CD4-positive, alpha-beta T cell (primary cell): ENCODE measurements around the gene ULK2. TPM values are rescaled to one million over a fixed set of nuclear protein-coding genes. Genes with fewer than 3 reads are reported as not detected.

ENCODE experiments used
- ATAC-seq: fragments of 200-7000 bp; cut with Tn5 transposase; one replicate; pipeline ENCODE4 v1.10.0; 2022; ENCODE audit warnings: mild to moderate bottlenecking; ENCODE audit not compliant: poor library complexity
- CTCF ChIA-PET: fragments of 350-600 bp; sonication (Branson Sonifier 250); formaldehyde crosslinking; loops from one replicate; lab custom pipeline; 2021; ENCODE audit warnings: antibody characterized with exemption, inconsistent platforms; lab: Charles Lee
- POLR2A ChIA-PET: fragments of 350-600 bp; sonication (Branson Sonifier 250); formaldehyde crosslinking; loops from one replicate; lab custom pipeline; 2021; ENCODE audit warnings: antibody characterized with exemption, inconsistent platforms; lab: Charles Lee
- DNase-seq, 14 experiments: peaks; one replicate each; pipeline ENCODE4 v3.0.0-alpha.2; 2013 to 2020; ENCODE audit warnings: mixed read lengths in 2 of 14
- H3K27ac ChIP-seq, 2 donors: one replicate each; pipeline versions ENCODE4 v1.5.1 to v1.7.0; 2013; ENCODE audit warnings: low read length in 2 of 2, low read depth in 1 of 2, mild to moderate bottlenecking in 1 of 2
- H3K27me3 ChIP-seq, 2 experiments: 1 replicate in 1 of 2; 2 replicates in 1 of 2; pipeline versions ENCODE4 v1.6.1 to v1.7.0; 2013; ENCODE audit warnings: low read length in 2 of 2, control low read depth in 1 of 2, mild to moderate bottlenecking in 1 of 2, moderate library complexity in 1 of 2; ENCODE audit not compliant: insufficient read depth in 2 of 2, control insufficient read depth in 1 of 2
- H3K36me3 ChIP-seq: one replicate; pipeline ENCODE4 v1.6.1; 2013; ENCODE audit warnings: low read length, control low read depth; ENCODE audit not compliant: insufficient read depth
- H3K4me1 ChIP-seq: one replicate; pipeline ENCODE4 v1.6.1; 2013; ENCODE audit warnings: low read length, control low read depth; ENCODE audit not compliant: insufficient read depth
- H3K4me3 ChIP-seq: one replicate; pipeline ENCODE4 v1.5.1; 2013; ENCODE audit warnings: mild to moderate bottlenecking, low read length, moderate library complexity
- H3K9me3 ChIP-seq, 2 experiments: 1 replicate in 1 of 2; 2 replicates in 1 of 2; pipeline versions ENCODE4 v1.6.1 to v1.7.0; 2013; ENCODE audit warnings: low read length in 2 of 2, mild to moderate bottlenecking in 2 of 2, control low read depth in 1 of 2, moderate library complexity in 1 of 2; ENCODE audit not compliant: control insufficient read depth in 1 of 2, insufficient read depth in 1 of 2
- H3K27ac Mint-ChIP-seq: one replicate; pipeline ENCODE4 v1.8.0; 2020; ENCODE audit warnings: mixed read lengths
- H3K27me3 Mint-ChIP-seq: one replicate; pipeline ENCODE4 v1.8.0; 2021; ENCODE audit warnings: mixed read lengths
- H3K36me3 Mint-ChIP-seq: one replicate; pipeline ENCODE4 v1.8.0; 2021; ENCODE audit warnings: low read depth, mixed read lengths
- H3K4me1 Mint-ChIP-seq: one replicate; pipeline ENCODE4 v1.8.0; 2021; ENCODE audit warnings: low read depth, mixed read lengths
- H3K4me3 Mint-ChIP-seq: one replicate; pipeline ENCODE4 v1.8.0; 2020; ENCODE audit warnings: mild to moderate bottlenecking, mixed read lengths
- H3K9me3 Mint-ChIP-seq: one replicate; pipeline ENCODE4 v1.8.0; 2020; ENCODE audit warnings: mixed read lengths
- CTCF ChIP-seq: fragments of 200-600 bp; IDR thresholded peaks from one replicate; pipeline ENCODE4 v1.8.0; 2022; ENCODE audit warnings: antibody characterized with exemption, mild to moderate bottlenecking
- intact Hi-C, 2 experiments: fragments of 100-400 bp; cut with DNase I in 1 of 2; cut with micrococcal nuclease in 1 of 2; formaldehyde crosslinking; loops; one replicate each; pipeline versions ENCODE4 v1.15.1 to v1.9.0; 2023 to 2025; cut with DNase I, micrococcal nuclease
- total RNA-seq, 174 experiments: library from RNA in 2 of 174; stranded (reverse) in 2 of 174; gene quantifications; one replicate each; pipeline ENCODE4 v1.2.3 and lab custom pipeline; 2021 to 2026

Gene ULK2
- total RNA-seq, 2 experiments from 2014 or later, result 17.1 to 18.3 TPM

GRCh38 chr17:19741832-19742457 is 125.8 kb downstream of the ULK2 start:
- Mint-ChIP-seq H3K9me3 (no peaks in the 10 kb centered on the region), H3K4me1 (peaks cover 14% of the 10 kb centered on the region), H3K27me3 (no peaks in the 10 kb centered on the region), H3K27ac (no peak overlapping the region), H3K4me3 (no peak overlapping the region), H3K36me3 (no peaks in the 10 kb centered on the region)
- peaks cover 11% of the 10 kb centered on the region for H3K4me1 ChIP-seq
- H3K27me3 ChIP-seq, result no peaks in the 10 kb centered on the region
- no peak overlapping the region for H3K27ac ChIP-seq
- no peaks in the 10 kb centered on the region for H3K9me3 ChIP-seq
- ChIA-PET CTCF (no interaction called here), POLR2A (interaction anchor here (1.2 kb wide), 1 partner anchor 31 kb away, joined by 3 read pairs; no protein-coding TSS in a partner anchor)
- DNase-seq, result no peak
- intact Hi-C loops, result no loop called here
- H3K4me3 ChIP-seq, result no peak overlapping the region
- ATAC-seq, result no peak
- TF ChIP-seq CTCF, result no peak
- H3K36me3 ChIP-seq, result no peaks in the 10 kb centered on the region

GRCh38 chr17:19740933-19741332 is 126.8 kb downstream of the ULK2 start:
- no peak overlapping the region for H3K27ac Mint-ChIP-seq
- intact Hi-C loops, result no loop called here
- H3K27ac ChIP-seq, result no peak overlapping the region
- no peak for DNase-seq
- peaks cover 11% of the 10 kb centered on the region for H3K4me1 ChIP-seq
- H3K4me3 Mint-ChIP-seq, result no peak overlapping the region
- ChIA-PET CTCF (no interaction called here), POLR2A (interaction anchor here (1.2 kb wide), 1 partner anchor 32 kb away, joined by 3 read pairs; no protein-coding TSS in a partner anchor)
- peaks cover 7% of the 10 kb centered on the region for H3K4me1 Mint-ChIP-seq
- no peaks in the 10 kb centered on the region for H3K9me3 Mint-ChIP-seq
- no peak overlapping the region for H3K4me3 ChIP-seq
- no peaks in the 10 kb centered on the region for H3K27me3 Mint-ChIP-seq
- no peak for TF ChIP-seq CTCF
- H3K36me3 ChIP-seq, result no peaks in the 10 kb centered on the region
- no peaks in the 10 kb centered on the region for H3K9me3 ChIP-seq
- ATAC-seq, result no peak
- no peaks in the 10 kb centered on the region for H3K36me3 Mint-ChIP-seq
- H3K27me3 ChIP-seq, result no peaks in the 10 kb centered on the region

GRCh38 chr17:19739241-19740201 is 128.2 kb downstream of the ULK2 start:
- no peak overlapping the region for H3K27ac ChIP-seq
- Mint-ChIP-seq H3K4me3 (no peak overlapping the region), H3K36me3 (no peaks in the 10 kb centered on the region), H3K4me1 (no peaks in the 10 kb centered on the region), H3K9me3 (no peaks in the 10 kb centered on the region), H3K27me3 (no peaks in the 10 kb centered on the region), H3K27ac (no peak overlapping the region)
- TF ChIP-seq CTCF, result no peak
- ATAC-seq (no peak), DNase-seq (no peak)
- intact Hi-C loops, result no loop called here
- no peaks in the 10 kb centered on the region for H3K27me3 ChIP-seq
- H3K4me1 ChIP-seq, result peaks cover 3% of the 10 kb centered on the region
- H3K9me3 ChIP-seq, result no peaks in the 10 kb centered on the region
- H3K4me3 ChIP-seq, result no peak overlapping the region
- CTCF ChIA-PET, result no interaction called here
- H3K36me3 ChIP-seq, result no peaks in the 10 kb centered on the region
- POLR2A ChIA-PET, result no interaction called here
